GM19468 (cell line): ENCODE results near the gene SUMO2.
"Not testable (repeated sequence)": the region's sequence is repeated elsewhere in the genome, so short reads cannot be mapped to it uniquely, and the experiment has no call there.

Source experiments
- ATAC-seq: cut with Tn5 transposase; IDR thresholded peaks from one replicate; pipeline ENCODE4 v1.9.1; 2021; ENCODE audit warnings: mild to moderate bottlenecking, moderate library complexity, moderate number of reproducible peaks; ENCODE audit not compliant: unreplicated experiment; ENCODE audit errors: extremely low read depth

The SUMO2 gene

GRCh38 chr17:75127936-75128335 is 54.8 kb downstream of the SUMO2 start:
- ATAC-seq, result not testable (repeated sequence)

- ATAC-seq, result no peak
Measured at GRCh38 chr17:75126954-75127353, 55.8 kb downstream of the SUMO2 start.

GRCh38 chr17:75125984-75126383 is 56.8 kb downstream of the SUMO2 start:
- no peak for ATAC-seq

- no peak for ATAC-seq
Measured at GRCh38 chr17:75124819-75125162, 58.0 kb downstream of the SUMO2 start.

- ATAC-seq, result no peak
Measured at GRCh38 chr17:75124041-75124818, 58.5 kb downstream of the SUMO2 start.

GRCh38 chr17:75118307-75118706 is 64.5 kb downstream of the SUMO2 start:
- no peak for ATAC-seq

GRCh38 chr17:75116737-75117136 is 66.0 kb downstream of the SUMO2 start:
- no peak for ATAC-seq
